ENCODE data around the gene THRA.

Gene THRA

DNA sequence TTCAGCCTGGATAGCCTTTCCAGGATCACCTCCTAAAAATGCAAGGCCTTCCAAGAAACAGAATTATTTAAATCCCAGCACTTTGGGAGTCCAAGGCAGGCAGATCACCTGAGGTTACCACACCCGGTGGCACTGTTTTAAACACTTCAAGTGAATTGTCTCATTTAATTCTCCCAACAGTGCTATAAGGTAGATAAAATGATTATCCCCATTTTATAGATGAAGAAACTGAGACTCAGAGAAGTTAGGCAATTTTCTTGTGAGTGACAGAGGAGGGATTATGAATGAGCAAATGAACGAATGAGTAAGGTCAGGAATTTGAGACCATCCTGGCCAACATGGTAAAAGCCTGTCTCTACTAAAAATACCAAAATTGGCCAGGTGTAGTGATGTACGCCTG is 16.8 kb downstream of the THRA start:
- in situ Hi-C loops (cut with MboI; ENCODE audit: low sequenced_read_pairs): no loop called here

GRCh38 chr17:40084477-40084876 is 21.7 kb downstream of the THRA start:
- in situ Hi-C loops (cut with MboI; ENCODE audit: low sequenced_read_pairs): no loop called here

DNA sequence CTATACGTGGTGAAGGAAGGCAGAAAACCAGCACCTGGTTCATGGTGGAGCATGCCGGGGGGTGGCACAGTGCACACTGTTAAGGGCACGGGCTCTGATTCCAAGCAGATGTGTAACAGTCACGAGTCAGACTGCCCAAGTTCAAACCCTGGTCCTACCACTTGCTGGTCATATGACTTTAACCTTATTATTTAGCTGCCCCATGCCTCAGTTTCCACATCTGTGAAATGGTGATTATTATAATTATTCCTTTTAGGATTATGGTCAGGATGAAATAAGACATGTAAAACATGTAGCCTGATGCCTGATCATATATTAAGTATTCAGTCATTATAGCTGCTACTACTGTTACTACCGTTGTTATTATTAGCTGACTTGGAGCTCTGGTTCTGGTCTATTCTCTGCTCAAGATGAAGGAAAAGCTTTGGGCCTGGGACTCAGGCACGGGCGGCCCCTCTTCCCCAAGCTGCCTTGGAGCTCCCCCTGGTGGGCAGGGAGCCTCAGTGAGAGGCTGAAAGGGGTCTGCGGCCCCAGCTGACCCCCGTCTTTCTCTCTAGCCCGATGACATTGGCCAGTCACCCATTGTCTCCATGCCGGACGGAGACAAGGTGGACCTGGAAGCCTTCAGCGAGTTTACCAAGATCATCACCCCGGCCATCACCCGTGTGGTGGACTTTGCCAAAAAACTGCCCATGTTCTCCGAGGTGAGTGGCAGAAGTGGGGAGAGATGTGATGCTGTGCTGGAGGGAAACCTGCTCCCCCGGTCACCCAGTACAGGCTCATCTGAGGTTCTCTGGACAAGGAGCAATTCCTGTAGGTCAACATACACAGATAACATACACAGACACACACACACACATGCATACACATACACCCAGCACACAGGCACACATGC is 23.6 kb downstream of the THRA start:
- in situ Hi-C loops (cut with MboI; ENCODE audit: low sequenced_read_pairs): no loop called here

- in situ Hi-C loops (cut with MboI; ENCODE audit: low sequenced_read_pairs): no loop called here
Observed at GRCh38 chr17:40087049-40087794, 24.5 kb downstream of the THRA start.

GRCh38 chr17:40087903-40088718 is 25.3 kb downstream of the THRA start:
- in situ Hi-C loops (cut with MboI; ENCODE audit: low sequenced_read_pairs): no loop called here

DNA sequence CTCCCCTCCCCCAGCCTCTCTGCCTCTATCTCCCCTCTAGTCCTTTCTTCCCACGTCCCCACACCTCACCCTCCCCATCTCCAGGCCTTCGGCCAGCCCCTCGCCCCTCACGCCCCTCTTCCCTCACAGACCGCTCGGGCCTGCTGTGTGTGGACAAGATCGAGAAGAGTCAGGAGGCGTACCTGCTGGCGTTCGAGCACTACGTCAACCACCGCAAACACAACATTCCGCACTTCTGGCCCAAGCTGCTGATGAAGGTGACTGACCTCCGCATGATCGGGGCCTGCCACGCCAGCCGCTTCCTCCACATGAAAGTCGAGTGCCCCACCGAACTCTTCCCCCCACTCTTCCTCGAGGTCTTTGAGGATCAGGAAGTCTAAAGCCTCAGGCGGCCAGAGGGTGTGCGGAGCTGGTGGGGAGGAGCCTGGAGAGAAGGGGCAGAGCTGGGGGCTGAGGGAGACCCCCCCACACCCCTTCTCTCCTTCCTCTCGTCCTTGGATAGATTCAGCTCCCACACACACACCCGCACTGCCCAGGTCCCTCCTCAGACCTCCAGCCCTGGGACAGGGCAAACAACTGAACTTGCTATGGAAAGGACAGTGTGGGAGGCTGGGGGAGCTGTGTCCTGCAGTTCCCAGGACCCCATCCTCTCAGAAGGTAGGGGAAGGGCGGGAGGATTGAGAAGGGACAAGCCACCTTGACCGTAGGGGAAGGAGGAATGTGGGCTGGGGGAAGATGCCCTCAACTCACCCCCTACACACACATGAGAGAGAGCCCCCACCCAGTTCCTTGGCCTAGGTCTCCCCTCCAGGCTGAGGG is 26.5 kb downstream of the THRA start:
- in situ Hi-C loops (cut with MboI; ENCODE audit: low sequenced_read_pairs): no loop called here

DNA sequence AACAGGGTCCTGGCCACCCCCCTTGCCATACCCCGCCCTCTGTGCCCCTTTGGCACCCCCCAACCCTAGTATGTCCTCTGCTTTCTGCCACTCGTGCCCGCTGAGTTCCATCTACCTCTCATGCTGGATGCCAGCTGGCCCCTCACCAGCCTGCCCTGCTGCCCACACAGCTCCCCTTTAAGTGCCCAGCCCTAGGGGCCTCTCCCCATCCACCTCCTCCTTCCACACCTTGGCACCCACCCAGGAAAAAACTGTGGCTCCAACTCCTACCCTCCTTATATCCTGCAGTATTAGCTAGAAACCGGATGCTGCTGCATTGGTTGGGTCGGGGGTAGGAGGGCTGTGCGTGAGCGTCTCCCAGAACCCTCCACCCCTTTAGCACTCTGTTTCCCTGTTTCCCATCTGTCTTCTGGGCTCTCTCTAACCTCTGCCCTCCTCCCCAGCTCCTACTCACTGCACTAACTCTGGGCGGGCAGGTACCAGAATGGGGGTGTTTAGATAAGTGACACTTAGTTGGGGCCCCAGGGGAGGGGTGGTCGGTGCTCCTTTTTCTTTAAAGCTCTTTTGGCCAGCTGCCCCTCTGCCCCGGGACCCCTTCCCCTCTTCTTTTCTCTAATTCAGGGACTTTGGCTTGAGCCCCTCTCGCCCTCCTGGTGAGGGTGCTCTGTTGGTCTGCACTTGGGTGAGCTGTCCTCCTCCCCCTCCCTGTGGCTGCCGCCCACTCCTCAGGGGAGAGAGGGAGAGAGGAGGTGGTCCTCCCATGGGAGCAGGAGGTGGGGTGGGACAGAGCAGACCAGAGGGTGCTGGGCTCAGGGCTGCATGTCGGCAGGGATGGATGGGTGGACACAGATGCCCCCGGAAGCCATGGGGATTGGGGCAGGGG is 27.7 kb downstream of the THRA start:
- in situ Hi-C loops (cut with MboI; ENCODE audit: low sequenced_read_pairs): no loop called here

- in situ Hi-C loops (cut with MboI; ENCODE audit: low sequenced_read_pairs): no loop called here
Observed at GRCh38 chr17:40091691-40092397, 29.1 kb downstream of the THRA start.

DNA sequence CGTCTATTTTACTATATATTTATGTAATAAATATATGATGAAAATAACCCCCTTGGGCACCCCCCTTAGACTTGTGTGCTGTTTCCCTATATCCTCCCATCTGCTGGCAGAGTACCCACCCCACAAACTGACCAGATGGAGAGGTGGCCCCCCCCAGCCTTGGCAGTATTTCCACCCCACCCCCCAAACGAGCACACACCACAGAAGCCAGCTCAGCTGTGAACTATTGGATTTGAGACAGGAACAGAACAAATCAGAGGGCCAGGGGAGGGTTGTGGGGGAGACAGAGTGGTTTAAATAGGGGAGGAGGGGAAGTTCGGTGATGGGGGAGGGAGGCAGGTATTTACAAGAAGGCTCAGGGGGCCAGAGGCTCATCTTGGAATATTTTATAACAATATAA is 29.8 kb downstream of the THRA start:
- in situ Hi-C loops (cut with MboI; ENCODE audit: low sequenced_read_pairs): no loop called here

- in situ Hi-C loops (cut with MboI; ENCODE audit: low sequenced_read_pairs): no loop called here
Observed at GRCh38 chr17:40093005-40093579, 30.3 kb downstream of the THRA start.

GRCh38 chr17:40093580-40094201 is 30.9 kb downstream of the THRA start:
- in situ Hi-C loops (cut with MboI; ENCODE audit: low sequenced_read_pairs): no loop called here

DNA sequence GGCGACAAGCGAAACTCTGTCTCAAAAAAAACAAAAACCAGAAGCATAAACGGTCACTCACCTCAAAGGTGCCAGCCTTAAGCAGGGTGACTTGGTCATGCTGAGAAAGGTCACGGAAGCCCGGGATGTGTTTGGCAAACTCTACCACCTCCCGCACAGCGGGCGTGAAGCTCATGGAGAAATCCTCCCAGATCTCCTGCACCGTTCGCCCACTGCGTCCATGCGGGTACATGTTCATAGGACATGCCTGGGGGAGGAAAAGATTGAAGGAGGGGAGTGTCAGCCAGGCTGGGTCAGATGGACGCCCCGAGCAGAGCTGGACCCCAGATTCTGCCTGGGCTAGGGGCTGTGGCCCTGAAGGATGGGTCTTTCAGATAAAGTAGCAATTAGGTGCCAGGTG is 32.1 kb downstream of the THRA start:
- in situ Hi-C loops (cut with MboI; ENCODE audit: low sequenced_read_pairs): no loop called here

GRCh38 chr17:40095351-40095943 is 32.7 kb downstream of the THRA start:
- in situ Hi-C loops (cut with MboI; ENCODE audit: low sequenced_read_pairs): no loop called here

- in situ Hi-C loops (cut with MboI; ENCODE audit: low sequenced_read_pairs): no loop called here
Observed at GRCh38 chr17:40095944-40096791, 33.4 kb downstream of the THRA start.

DNA sequence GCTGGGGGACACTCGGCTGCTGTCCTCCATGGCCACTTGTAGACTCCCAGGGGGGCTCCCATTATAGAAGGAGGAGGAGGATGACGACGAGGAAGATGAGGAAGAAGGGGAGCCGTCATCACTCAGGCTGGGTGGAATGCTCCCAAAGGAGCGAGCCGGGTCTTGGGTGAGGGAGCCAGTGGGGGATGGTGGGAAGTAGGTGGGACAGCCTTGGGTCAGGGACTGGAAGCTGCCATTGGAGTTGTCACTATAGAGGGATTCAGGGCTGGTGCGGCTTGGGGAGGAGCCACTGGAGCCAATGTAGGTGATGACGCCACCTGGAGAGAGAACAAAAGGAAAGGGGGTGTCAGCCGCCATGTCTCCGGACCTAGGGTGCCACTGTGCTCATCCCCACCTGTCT is 34.3 kb downstream of the THRA start:
- in situ Hi-C loops (cut with MboI; ENCODE audit: low sequenced_read_pairs): no loop called here

- in situ Hi-C loops (cut with MboI; ENCODE audit: low sequenced_read_pairs): no loop called here
Observed at GRCh38 chr17:40097931-40098845, 35.4 kb downstream of the THRA start.

Data from HL-60/S4 (cell line).